K562 (cell line): ENCODE data around the gene SDF4. TPM values are rescaled to one million over a fixed set of nuclear protein-coding genes. Genes with fewer than 3 reads are reported as not detected.

Source experiments
- ATAC-seq: fragments of 200-7000 bp; cut with Tn5 transposase; 3 replicates; pipeline ENCODE4 v1.9.1; 2020; ENCODE audit warnings: moderate library complexity
- BruUV-seq: library from RNA; stranded (reverse); fragments of 400-500 nt; replicated peaks from 2 replicates; lab custom pipeline; 2021; lab: Mats Ljungman, UMichigan
- CTCF ChIA-PET: fragments of 300-600 bp; formaldehyde crosslinking; extraction: SDS; loops from one replicate; lab custom pipeline; 2021; ENCODE audit warnings: low intra/inter-chr PET ratio; lab: Yijun Ruan, JAX
- POLR2A ChIA-PET: fragments of 300-600, 350-650 bp; sonication (Branson Sonifier 250); formaldehyde crosslinking; extraction: SDS; loops from one replicate; lab custom pipeline; 2021; ENCODE audit warnings: antibody characterized with exemption, inconsistent platforms; lab: Yijun Ruan, JAX
- DNase-seq, 4 experiments: peaks; one replicate each; pipeline versions ENCODE4 v3.0.0 to v3.0.0-alpha.2; 2011 to 2018; ENCODE audit warnings: low spot score in 3 of 4, mixed read lengths in 3 of 4; ENCODE audit errors: extremely low read depth in 1 of 4
- FAIRE-seq: peaks from 2 replicates; lab custom pipeline; 2011; peaks lifted over from hg19 to GRCh38; lab: Jason Lieb, UNC
- H2AFZ ChIP-seq: 2 replicates; pipeline ENCODE4 v1.6.0; 2011; ENCODE audit warnings: low read depth, low read length, control low read depth, inconsistent platforms
- H3K27ac ChIP-seq: fragments of 200-600 bp; 3 replicates; pipeline ENCODE4 v1.8.0; 2011; ENCODE audit warnings: low read depth, mild to moderate bottlenecking, control low read depth, inconsistent platforms, low read length, moderate library complexity, mixed read lengths; ENCODE audit errors: extremely low read depth
- H3K27me3 ChIP-seq, 2 experiments: fragments of 300-600 bp in 1 of 2; 2 replicates in 1 of 2; 3 replicates in 1 of 2; pipeline versions ENCODE4 v1.6.0 to v1.8.0; 2011; ENCODE audit warnings: inconsistent platforms in 2 of 2, low read length in 2 of 2, mild to moderate bottlenecking in 1 of 2, mixed read lengths in 1 of 2, moderate library complexity in 1 of 2; ENCODE audit not compliant: control insufficient read depth in 2 of 2, insufficient read depth in 2 of 2
- H3K36me3 ChIP-seq: fragments of 300-600 bp; 3 replicates; pipeline ENCODE4 v1.8.0; 2011; ENCODE audit warnings: mild to moderate bottlenecking, low read length, inconsistent platforms; ENCODE audit not compliant: control insufficient read depth, insufficient read depth
- H3K4me1 ChIP-seq, 2 experiments: fragments of 200-600 bp in 1 of 2; replicated peaks in 1 of 2; 2 replicates in 1 of 2; 3 replicates in 1 of 2; pipeline versions ENCODE4 v1.5.1 to v1.8.0; 2011; ENCODE audit warnings: inconsistent platforms in 2 of 2, low read length in 2 of 2, mild to moderate bottlenecking in 1 of 2, mixed read lengths in 1 of 2, moderate library complexity in 1 of 2; ENCODE audit not compliant: control insufficient read depth in 2 of 2, insufficient read depth in 2 of 2
- H3K4me2 ChIP-seq: 2 replicates; pipeline ENCODE4 v1.6.1; 2011; ENCODE audit warnings: low read length, control low read depth, inconsistent platforms, mixed read lengths; ENCODE audit not compliant: insufficient read depth
- H3K4me3 ChIP-seq: fragments of 200-600 bp; sonication (generic), shearing (Covaris generic); 2 replicates; pipeline ENCODE4 v1.5.1; 2016; ENCODE audit warnings: control low read depth, inconsistent platforms
- H3K79me2 ChIP-seq: fragments of 200-600 bp; 3 replicates; pipeline ENCODE4 v1.8.0; 2011; ENCODE audit warnings: low read length, inconsistent platforms; ENCODE audit not compliant: control insufficient read depth, insufficient read depth
- H3K9ac ChIP-seq, 2 experiments: 2 replicates each; pipeline versions ENCODE4 v1.6.0 to v1.6.1; 2011; ENCODE audit warnings: low read depth in 2 of 2, low read length in 2 of 2, control low read depth in 1 of 2, inconsistent platforms in 1 of 2, mild to moderate bottlenecking in 1 of 2, mixed read lengths in 1 of 2; ENCODE audit not compliant: insufficient read depth in 1 of 2
- H3K9me1 ChIP-seq: one replicate; pipeline ENCODE4 v1.6.0; 2011; ENCODE audit warnings: inconsistent platforms, mild to moderate bottlenecking, low read length, moderate library complexity; ENCODE audit not compliant: control insufficient read depth, insufficient read depth
- H3K9me3 ChIP-seq: replicated peaks from 2 replicates; pipeline ENCODE4 v1.5.1; 2011; ENCODE audit warnings: low read depth, low read length, inconsistent platforms; ENCODE audit not compliant: control insufficient read depth, insufficient read depth
- H4K20me1 ChIP-seq: replicated peaks from 2 replicates; pipeline ENCODE4 v1.6.1; 2011; ENCODE audit warnings: low read length, inconsistent platforms, mixed read lengths; ENCODE audit not compliant: control insufficient read depth, insufficient read depth
- CBX5 ChIP-seq: IDR thresholded peaks from 2 replicates; pipeline ENCODE4 v1.6.1; 2014; ENCODE audit warnings: low read depth, borderline replicate concordance
- DLX4 ChIP-seq: fragments of 250-450 bp; sonication (Bioruptor Pico); IDR thresholded peaks from 2 replicates; pipeline ENCODE4 v1.6.1; 2021; ENCODE audit warnings: mild to moderate bottlenecking
- GATAD2A ChIP-seq: fragments of 450-650 bp; IDR thresholded peaks from 2 replicates; pipeline ENCODE4 v1.6.1; 2017
- MYNN ChIP-seq, 2 experiments: sonication (generic); formaldehyde crosslinking in 1 of 2; IDR thresholded peaks; 2 replicates each; pipeline versions ENCODE4 v1.5.0 to v1.6.1; 2016 to 2020; ENCODE audit warnings: antibody characterized with exemption in 1 of 2, missing genetic modification reagents in 1 of 2
- RBM17 ChIP-seq: fragments of 200-400 bp; formaldehyde crosslinking; IDR thresholded peaks from 2 replicates; pipeline ENCODE4 v1.6.1; 2017; ENCODE audit warnings: low read depth, mild to moderate bottlenecking, low read length, borderline replicate concordance
- RNF2 ChIP-seq: sonication (generic); IDR thresholded peaks from 2 replicates; pipeline ENCODE4 v1.6.1; 2016
- SAP30 ChIP-seq: fragments of 200-600 bp; sonication (generic); IDR thresholded peaks from 2 replicates; pipeline ENCODE4 v1.6.1; 2012; ENCODE audit warnings: borderline replicate concordance, low read depth, mild to moderate bottlenecking, moderate library complexity, low read length, control low read depth, inconsistent platforms; ENCODE audit not compliant: insufficient read depth, poor library complexity, severe bottlenecking
- TAF15 ChIP-seq: fragments of 200-400 bp; formaldehyde crosslinking; IDR thresholded peaks from 2 replicates; pipeline ENCODE4 v1.6.1; 2017; ENCODE audit warnings: mild to moderate bottlenecking, low read depth, low read length, moderate library complexity
- TRIM24 ChIP-seq, 2 experiments: fragments of 450-650 bp; IDR thresholded peaks; 2 replicates each; pipeline ENCODE4 v1.6.1; 2016
- ZBTB1 ChIP-seq: sonication (generic); formaldehyde crosslinking; IDR thresholded peaks from 2 replicates; pipeline ENCODE4 v1.8.1; 2023; ENCODE audit warnings: missing genetic modification reagents, low read depth, mild to moderate bottlenecking, borderline replicate concordance
- ZNF316 ChIP-seq: fragments of 450-650 bp; IDR thresholded peaks from 2 replicates; pipeline ENCODE4 v1.6.1; 2016
- ZNF707 ChIP-seq: fragments of 250-450 bp; sonication (Bioruptor Pico); conservative IDR thresholded peaks from 2 replicates; pipeline ENCODE4 v1.8.0; 2022; ENCODE audit warnings: inconsistent platforms, mild to moderate bottlenecking, moderate library complexity
- ZNF740 ChIP-seq, 3 experiments: fragments of 200-800 bp in 1 of 3; sonication (Bioruptor generic) in 1 of 3; sonication (generic) in 1 of 3; formaldehyde crosslinking in 1 of 3; IDR thresholded peaks; 2 replicates each; pipeline versions ENCODE4 v1.6.1 to v1.8.0; 2016 to 2022; ENCODE audit warnings: mild to moderate bottlenecking in 2 of 3, missing compliant biosample characterization in 2 of 3, missing genetic modification characterization in 2 of 3, missing genetic modification reagents in 1 of 3
- WGBS: fragments of 100-300 bp; shearing (Covaris generic); methylation state at CpG from one replicate; pipeline ENCODE4 v1.1.6; 2016; ENCODE audit warnings: low coverage, mixed read lengths; ENCODE audit not compliant: insufficient coverage; ENCODE audit errors: missing lambda C conversion rate; 5-methylcytosine and 5-hydroxymethylcytosine counted together
- in situ Hi-C: fragments of 300-500 bp; cut with MboI; formaldehyde crosslinking; loops from 4 replicates; pipeline ENCODE4 v1.15.0; 2018; ENCODE audit warnings: inconsistent platforms, mixed read lengths
- intact Hi-C: fragments of 100-400 bp; cut with micrococcal nuclease; formaldehyde crosslinking; loops from 2 replicates; pipeline ENCODE4 v1.14.2; 2022
- polyA plus RNA-seq, 8 experiments: library from polyadenylated mRNA; depleted of rRNA in 4 of 8; stranded (reverse) in 5 of 8; unstranded in 3 of 8; fragments of >200 nt; fragmentation: Nextera tagmentation in 2 of 8; fragmentation: Illumina TruSeq in 1 of 8; extraction: Ambion mirVana in 2 of 8; extraction: Trizol in 1 of 8; gene quantifications; 2 replicates each; pipeline versions ENCODE4 v1.2.1 to v1.2.3, GENCODE V29; 2011 to 2014; ENCODE audit warnings: inconsistent platforms in 1 of 8, missing spikeins in 1 of 8
- total RNA-seq, 7 experiments: library from RNA; depleted of rRNA in 6 of 7; stranded (reverse); fragments of >200 nt in 6 of 7; fragmentation: Illumina TruSeq in 2 of 7; extraction: Trizol in 2 of 7; gene quantifications; 2 replicates each; pipeline versions ENCODE4 v1.2.1 to v1.2.3, GENCODE V29; 2011 to 2021; ENCODE audit warnings: low replicate concordance in 1 of 7

SDF4 gene
- total and polyA plus RNA-seq, 9 of the 15 experiments (the other 6 are each of a cell fraction or from before 2014, with no cell fraction given), result 0.35 to 160 (median 65.2) TPM

GRCh38 chr1:1219341-1219740 lies 12.5 kb downstream of the SDF4 start:
- H3K4me3 ChIP-seq, result no peak overlapping the region
- DNase-seq (no peak), ATAC-seq (no peak), FAIRE-seq (no peak)
- H2AFZ ChIP-seq, result no peak overlapping the region
- H3K27ac ChIP-seq, result no peak overlapping the region
- H3K36me3 ChIP-seq, result peaks cover 86% of the 10 kb centered on the region; the same call in 2 of the 3 replicates
- whole genome bisulfite sequencing, result 95% methylated on average over 18 of the region's 20 CpGs
- no TSS peak for BruUV-seq
- in situ Hi-C loops (no loop called here), intact Hi-C loops (no loop called here)
- H3K27me3 ChIP-seq, result no peaks in the 10 kb centered on the region
- CTCF ChIA-PET, result no interaction called here
- no peak overlapping the region for H3K4me2 ChIP-seq
- peaks cover 3% of the 10 kb centered on the region; the same call in 1 of the 2 replicates for H4K20me1 ChIP-seq
- no peak overlapping the region for H3K9ac ChIP-seq
- H3K4me1 ChIP-seq, result peaks cover 0 to 61% of the 10 kb centered on the region in 2 experiments; a peak in 1 of 5 replicates
- TF ChIP-seq TAF15 (no peak), ZNF740 (CRISPR knock-in tag; IDR thresholded peaks at IDR 0.05) (no peak), ZNF740 (tag; IDR thresholded peaks at IDR 0.05) (no peak), SAP30 (no peak), MYNN (IDR thresholded peaks at IDR 0.05) (no peak), MYNN (CRISPR knock-in tag; IDR thresholded peaks at IDR 0.05) (no peak), CBX5 (no peak), DLX4 (CRISPR knock-in tag) (no peak), RNF2 (no peak), GATAD2A (no peak), RBM17 (no peak), TRIM24 (IDR thresholded peaks at IDR 0.05) (no peak), ZNF316 (no peak), ZNF707 (no peak), ZBTB1 (no peak)
- TF ChIP-seq, all 486 proteins: peak for 0
- H3K9me1 ChIP-seq, result no peaks in the 10 kb centered on the region
- peaks cover 5% of the 10 kb centered on the region; the same call in 1 of the 3 replicates for H3K79me2 ChIP-seq
- no peaks in the 10 kb centered on the region for H3K9me3 ChIP-seq
- POLR2A ChIA-PET, result no interaction called here
